ENCODE measurements around the gene NDUFV3. TPM values are rescaled to one million over a fixed set of nuclear protein-coding genes. Genes with fewer than 3 reads are reported as not detected.

NDUFV3 gene
- 19.5 to 22.1 TPM (median 20.3 TPM) in 5 replicates for total RNA-seq (2022; extraction: Qiagen RNA extraction; ENCODE audit: low read depth)

GRCh38 chr21:42892931-42893755, at the start of gene NDUFV3:
TSS of gene NDUFV3 (plus strand) at chr21:42893309. CDS start at chr21:42893334, 25 bp downstream.

GRCh38 chr21:42878993-42879787, 13.9 kb upstream of the NDUFV3 start, which contains the start of gene WDR4:
TSS of gene WDR4 (minus strand) at chr21:42879539. CDS start at chr21:42879495, 44 bp downstream.

GRCh38 chr21:42925114-42925926, 32.2 kb downstream of the NDUFV3 start, which contains the start of gene ERVH48-1:
TSS of gene ERVH48-1 (minus strand) at chr21:42925630. CDS start at chr21:42919006, 6,624 bp downstream.

Other genes starting within 250 kb of the NDUFV3 start
- 1.5 to 1.8 TPM (median 1.6 TPM) in 5 replicates for gene PDE9A, start 239.7 kb upstream of the NDUFV3 start, total RNA-seq (2022; extraction: Qiagen RNA extraction; ENCODE audit: low read depth)
- gene WDR4, start 13.8 kb upstream of the NDUFV3 start, total RNA-seq (2022; extraction: Qiagen RNA extraction; ENCODE audit: low read depth): 22.7 to 31.1 TPM (median 28.2 TPM) in 5 replicates
- not detected in 5 replicates for gene ERVH48-1, start 32.3 kb downstream of the NDUFV3 start, total RNA-seq (2022; extraction: Qiagen RNA extraction; ENCODE audit: low read depth)
- gene PKNOX1, start 81.3 kb downstream of the NDUFV3 start, total RNA-seq (2022; extraction: Qiagen RNA extraction; ENCODE audit: low read depth): 5.3 to 5.8 TPM (median 5.5 TPM) in 5 replicates
- gene CBS, start 182.5 kb downstream of the NDUFV3 start, total RNA-seq (2022; extraction: Qiagen RNA extraction; ENCODE audit: low read depth): 10.0 to 12.5 TPM (median 10.4 TPM) in 5 replicates
- 51.1 to 72.5 TPM (median 60.2 TPM) in 5 replicates for gene U2AF1, start 214.3 kb downstream of the NDUFV3 start, total RNA-seq (2022; extraction: Qiagen RNA extraction; ENCODE audit: low read depth)

Data from A549 treated with GW870086 at 1 μM for 4 hours (cell line).